Skeletal muscle cell (primary cell): ENCODE results near the gene MED12L.
A peak's percentile ranks its signal among the peaks of the same experiment; 100 is the strongest.

Experiments used
- DNase-seq: peaks from one replicate; pipeline ENCODE4 v3.0.0-alpha.2; 2010; ENCODE audit warnings: low read depth
- H3K4me3 ChIP-seq: 2 replicates; pipeline ENCODE4 v1.5.1; 2011; ENCODE audit warnings: low read depth, mild to moderate bottlenecking, control low read depth, low read length, moderate library complexity

Gene MED12L

GRCh38 chr3:151200586-151200985 is 115.1 kb downstream of the MED12L start:
- DNase-seq: no peak
- H3K4me3 ChIP-seq: no peak overlapping the region

- H3K4me3 ChIP-seq: no peak overlapping the region
- no peak for DNase-seq
These were observed 115.7 kb downstream of the MED12L start for GRCh38 chr3:151201051-151201730.

- H3K4me3 ChIP-seq: no peak within 1 kb of the TSS
- DNase-seq: no peak
These were observed 117.6 kb downstream of the MED12L start, which contains the start of gene GPR171 for GRCh38 chr3:151203051-151203420. TSS of gene GPR171 (minus strand) at chr3:151203216. CDS start at chr3:151199386, 3,830 bp downstream.

- no peak for DNase-seq
- no peak overlapping the region for H3K4me3 ChIP-seq
These were observed 119.3 kb downstream of the MED12L start for GRCh38 chr3:151204530-151205402.

GRCh38 chr3:151205482-151205881 is 120.0 kb downstream of the MED12L start:
- H3K4me3 ChIP-seq: no peak overlapping the region
- DNase-seq: no peak

- no peak overlapping the region for H3K4me3 ChIP-seq
- no peak for DNase-seq
These were observed 120.7 kb downstream of the MED12L start for GRCh38 chr3:151206201-151206600.

- H3K4me3 ChIP-seq: no peak overlapping the region
- no peak for DNase-seq
These were observed 124.2 kb downstream of the MED12L start for GRCh38 chr3:151209654-151210053.

DNA sequence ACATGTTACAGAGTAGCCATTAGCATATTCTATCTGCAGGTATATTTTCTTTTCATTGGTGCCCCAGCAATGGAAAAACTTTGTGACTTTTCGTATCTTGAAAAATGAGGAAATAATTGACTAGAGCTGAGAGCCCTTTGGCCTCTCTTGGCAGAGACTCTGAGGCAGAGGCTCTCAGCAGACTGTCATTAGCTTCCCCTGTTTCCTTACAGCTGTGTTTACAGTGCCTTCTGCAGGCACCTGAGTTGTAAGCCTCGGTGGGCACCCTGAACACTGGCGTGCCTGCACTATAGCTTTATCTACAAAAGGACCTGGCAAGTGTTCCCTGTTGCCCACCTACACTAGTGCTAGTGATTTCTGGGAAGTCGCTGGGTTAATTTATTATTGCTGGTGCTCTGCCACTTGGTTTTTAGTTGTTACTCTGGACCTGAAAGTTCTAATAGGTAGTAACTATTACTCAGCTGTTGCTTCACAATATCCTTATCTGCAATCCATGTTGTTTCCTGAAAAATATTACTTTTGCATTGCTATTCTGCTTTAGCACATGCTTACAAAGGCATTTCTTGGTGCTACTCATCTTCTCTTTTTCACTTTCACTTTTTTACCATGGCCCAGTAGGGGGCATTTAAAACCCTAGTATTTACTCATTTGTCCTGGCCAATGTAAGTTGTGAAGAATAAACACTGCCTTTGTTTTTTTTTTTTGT is 125.4 kb downstream of the MED12L start:
- H3K4me3 ChIP-seq: no peak overlapping the region
- no peak for DNase-seq

DNA sequence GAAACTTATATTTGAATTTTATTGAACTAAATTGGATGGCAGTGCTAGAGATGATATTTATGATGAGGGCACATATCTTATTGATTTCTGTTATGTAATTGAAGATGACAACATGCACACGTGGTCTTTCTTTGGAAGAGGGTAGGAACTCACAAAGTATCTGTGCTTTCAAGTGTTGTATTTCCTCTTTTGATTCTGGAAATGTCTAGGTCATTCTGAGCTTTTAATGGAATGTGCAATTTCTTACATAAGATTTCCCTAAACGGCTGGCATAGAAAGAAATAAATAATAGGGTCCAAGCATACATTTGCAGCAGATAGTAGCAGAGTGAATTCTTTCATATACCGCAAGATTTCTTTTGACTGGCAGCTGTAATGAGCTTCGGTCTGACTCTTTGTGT is 127.7 kb downstream of the MED12L start:
- DNase-seq: no peak
- no peak overlapping the region for H3K4me3 ChIP-seq

DNA sequence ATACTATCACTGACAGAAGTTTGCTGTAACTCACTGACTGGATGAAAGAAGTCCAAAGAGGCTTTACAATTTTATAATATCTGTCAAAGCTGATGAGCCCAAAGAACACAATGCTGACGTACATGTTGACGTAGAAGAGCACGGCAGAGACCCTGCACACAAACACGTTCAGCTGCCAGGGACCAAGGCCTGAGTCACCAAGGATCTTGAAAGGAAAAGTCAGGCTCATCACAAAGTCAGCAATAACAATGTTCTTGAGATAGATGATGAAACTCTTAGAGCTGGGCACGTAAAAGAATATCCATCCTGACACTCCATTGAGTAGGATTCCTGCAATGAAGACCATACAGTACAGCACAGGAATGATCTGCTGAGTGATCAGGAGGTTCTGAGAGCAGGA is 128.4 kb downstream of the MED12L start:
- H3K4me3 ChIP-seq: no peak overlapping the region
- no peak for DNase-seq

DNA sequence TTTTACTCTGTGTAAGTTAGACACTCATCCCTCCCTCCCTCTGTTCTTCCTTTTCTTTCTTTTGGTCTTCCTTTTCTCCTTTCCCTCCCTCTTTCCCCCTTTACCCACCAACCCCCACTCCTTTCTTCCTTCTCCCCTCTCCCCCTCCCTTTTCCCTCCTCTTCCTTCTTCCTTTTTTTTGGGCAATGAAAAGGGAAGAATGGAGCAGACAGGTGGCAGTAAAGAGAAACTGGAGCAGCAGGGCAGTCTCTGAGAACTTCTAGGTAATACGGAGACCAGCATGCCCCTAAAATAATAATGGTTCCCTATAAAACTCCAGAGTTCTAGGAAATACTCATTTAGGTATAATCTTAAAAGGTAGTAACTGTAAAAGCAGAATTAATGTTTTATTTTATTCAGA is 129.0 kb downstream of the MED12L start:
- no peak overlapping the region for H3K4me3 ChIP-seq
- no peak for DNase-seq

GRCh38 chr3:151216641-151217607 is 131.5 kb downstream of the MED12L start:
- no peak overlapping the region for H3K4me3 ChIP-seq
- DNase-seq: no peak

DNA sequence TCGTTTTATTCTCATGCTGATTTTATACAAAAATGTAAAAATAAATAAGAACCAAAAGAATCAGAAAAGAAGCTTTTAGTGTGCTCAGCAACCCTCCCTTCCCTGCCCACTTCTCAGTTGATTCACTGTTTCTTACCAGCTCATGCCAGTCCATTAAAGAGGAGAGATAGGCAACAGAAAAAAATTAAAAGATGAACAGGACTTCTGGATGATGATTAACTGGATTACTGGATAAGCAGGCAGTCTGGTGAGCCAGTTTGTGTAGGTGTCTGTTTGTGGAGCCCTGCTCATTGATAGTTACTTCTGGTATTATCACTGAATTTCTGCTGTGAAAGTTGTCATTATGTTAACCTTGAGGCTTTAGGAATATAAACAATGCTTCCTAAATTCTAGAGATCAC is 132.7 kb downstream of the MED12L start:
- no peak overlapping the region for H3K4me3 ChIP-seq
- DNase-seq: no peak

GRCh38 chr3:151219056-151219455 is 133.6 kb downstream of the MED12L start:
- H3K4me3 ChIP-seq: no peak overlapping the region
- DNase-seq: peak; percentile 24

DNA sequence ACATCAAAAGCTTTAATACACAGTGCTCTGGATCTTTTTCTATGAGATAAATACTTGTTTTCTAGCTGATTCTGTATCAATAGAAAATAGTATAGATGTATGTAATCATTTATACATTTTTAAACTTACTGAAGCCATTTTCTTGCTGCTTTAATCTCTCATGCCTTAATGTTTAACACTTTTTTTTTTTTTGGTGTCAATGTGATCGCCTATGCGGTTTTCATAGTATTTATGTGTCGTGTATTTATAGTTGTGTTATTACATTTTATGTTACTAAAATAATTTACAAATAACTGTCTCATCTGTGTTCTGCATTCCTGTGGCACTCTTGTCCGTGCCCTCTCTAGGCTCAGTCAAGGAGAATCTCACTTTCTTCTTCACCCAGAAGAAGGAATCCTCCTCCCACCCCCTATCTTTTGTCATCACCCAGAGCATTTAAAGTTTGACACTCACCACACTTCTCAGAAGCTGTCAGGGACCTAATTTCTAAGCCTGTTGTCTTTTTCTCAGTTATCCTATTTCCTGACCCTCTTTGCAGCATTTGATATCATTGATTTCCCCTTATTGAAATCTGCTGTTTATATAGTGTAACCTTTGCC is 138.9 kb downstream of the MED12L start:
- H3K4me3 ChIP-seq: no peak overlapping the region
- DNase-seq: no peak

GRCh38 chr3:151225040-151225975 is 139.8 kb downstream of the MED12L start:
- no peak overlapping the region for H3K4me3 ChIP-seq

DNA sequence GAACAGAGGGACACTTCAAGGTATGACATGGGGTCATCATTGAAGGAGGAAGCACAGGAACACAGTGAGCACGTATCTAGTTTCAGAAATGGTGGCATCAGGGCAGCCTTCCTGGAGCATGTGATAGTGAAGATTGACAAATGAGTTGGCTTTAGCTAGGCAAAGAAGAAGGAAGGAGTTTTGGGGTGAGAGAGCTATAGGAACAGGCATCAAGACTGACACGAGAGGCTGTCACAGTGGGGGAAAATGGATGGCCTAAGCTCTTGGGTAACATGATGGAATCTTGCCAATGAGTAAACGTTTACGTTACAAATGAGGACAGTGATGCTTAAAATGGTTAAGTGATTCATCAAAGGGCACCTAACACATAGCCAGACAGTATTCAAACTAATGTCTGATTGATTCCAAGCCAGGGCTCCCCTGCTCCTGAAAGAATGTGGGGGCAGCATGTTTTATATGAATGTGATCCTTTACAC is 140.7 kb downstream of the MED12L start:
- H3K4me3 ChIP-seq: no peak overlapping the region
- peak; percentile 94 for DNase-seq

More at GRCh38 chr3:151225040-151225975, 139.8 kb downstream of the MED12L start:
- no peak for DNase-seq

GRCh38 chr3:151226825-151227224 is 141.4 kb downstream of the MED12L start:
- no peak overlapping the region for H3K4me3 ChIP-seq
- no peak for DNase-seq
